HG03460 (cell line): ENCODE results near the gene TNNT3.

ENCODE experiments used
- ATAC-seq: cut with Tn5 transposase; IDR thresholded peaks from one replicate; pipeline ENCODE4 v1.9.1; 2021; ENCODE audit not compliant: unreplicated experiment

TNNT3 gene

DNA sequence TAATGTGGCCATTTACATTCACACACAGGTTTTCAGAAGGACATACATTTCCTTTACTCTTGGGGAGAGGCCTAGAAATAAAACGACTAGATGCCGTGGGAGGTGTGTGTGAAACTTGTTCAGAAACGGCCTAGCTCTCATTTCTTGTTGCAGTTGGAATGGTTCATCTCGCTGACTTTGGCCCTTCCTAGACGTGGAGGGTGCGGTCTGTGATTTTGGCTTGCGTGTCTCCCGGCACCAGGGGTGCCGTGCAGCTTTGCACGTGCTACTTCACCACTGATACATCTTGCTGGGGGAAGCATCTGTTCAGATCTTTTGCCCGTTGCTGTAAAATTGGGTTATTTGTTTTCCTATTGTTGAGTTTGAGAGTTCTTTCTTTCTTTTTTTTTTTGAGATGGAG is 24.7 kb upstream of the TNNT3 start:
- ATAC-seq: no peak

DNA sequence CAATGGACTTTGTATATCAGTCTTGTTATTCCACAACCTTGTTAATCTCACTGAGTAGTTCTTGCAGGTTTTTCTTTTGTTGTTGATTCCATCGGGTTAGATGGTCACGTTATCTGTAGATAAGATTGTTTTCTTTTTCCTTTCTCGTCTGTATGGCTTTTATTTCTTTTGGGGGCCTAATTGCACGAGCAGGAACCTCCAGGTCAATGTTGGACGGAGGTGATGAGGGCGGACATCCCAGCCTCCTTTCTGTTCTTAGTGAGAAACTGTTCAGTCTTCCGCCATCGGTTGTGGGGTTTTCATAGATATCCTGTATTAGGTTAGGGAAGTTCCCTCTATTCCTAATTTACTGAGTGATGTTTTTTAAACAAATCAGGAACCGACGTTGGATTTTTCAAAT is 23.0 kb upstream of the TNNT3 start:
- ATAC-seq: no peak

DNA sequence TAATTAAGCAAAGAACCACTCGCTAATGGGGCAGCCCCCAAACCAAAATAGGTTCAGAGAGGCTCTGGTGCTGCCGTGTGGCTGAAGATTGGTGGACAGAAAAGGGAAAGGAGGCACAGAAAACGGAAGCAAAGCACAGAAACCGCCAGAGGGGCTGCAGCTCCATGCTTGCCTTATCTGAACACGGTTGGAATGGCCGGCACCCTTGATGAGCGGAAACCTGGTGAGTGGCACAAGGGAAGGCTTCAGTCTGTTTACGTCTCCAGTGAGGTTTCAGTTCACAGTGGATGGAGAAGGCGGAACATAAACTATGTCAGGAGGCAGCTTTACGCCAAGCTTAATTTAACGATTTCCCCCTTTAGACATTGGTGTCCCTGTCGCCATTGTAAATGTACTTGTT is 22.6 kb upstream of the TNNT3 start:
- ATAC-seq: no peak

DNA sequence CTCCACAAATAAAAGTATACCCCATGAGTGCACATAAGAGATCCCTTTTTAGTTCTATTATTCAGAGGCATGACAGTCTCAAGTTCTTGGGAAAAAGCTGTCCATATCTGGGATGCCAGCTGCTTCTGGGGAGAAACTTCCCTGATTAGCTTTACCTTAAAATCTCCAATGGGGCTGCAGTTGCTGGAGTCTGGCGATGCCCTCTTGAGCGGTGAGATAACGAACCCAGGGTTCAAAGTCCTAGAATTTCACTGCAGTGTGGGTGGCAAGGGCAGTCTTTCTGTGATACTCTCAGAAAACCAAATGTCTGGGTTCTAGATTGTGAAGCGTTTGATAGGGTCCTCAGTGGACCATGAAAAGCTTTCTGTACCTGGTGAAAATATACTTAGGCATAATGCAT is 20.4 kb upstream of the TNNT3 start:
- no peak for ATAC-seq

DNA sequence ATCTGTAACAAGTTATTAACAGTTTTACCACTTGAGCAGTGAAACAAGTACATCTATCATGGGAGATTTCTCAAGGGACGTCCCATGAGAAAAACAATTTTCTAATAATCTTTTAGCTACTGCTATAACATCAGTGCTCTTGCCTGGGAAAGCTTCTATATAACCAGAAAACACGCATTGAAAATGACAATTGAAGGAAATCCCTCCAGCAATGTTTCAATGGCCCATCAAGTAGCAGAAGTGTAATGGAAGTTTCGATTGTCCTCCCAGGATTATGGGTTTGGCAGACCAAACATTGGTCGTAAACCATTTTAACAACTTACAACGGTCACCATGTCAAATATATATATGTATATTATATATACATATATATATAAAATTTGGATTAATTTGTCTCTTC is 19.8 kb upstream of the TNNT3 start:
- ATAC-seq: no peak

DNA sequence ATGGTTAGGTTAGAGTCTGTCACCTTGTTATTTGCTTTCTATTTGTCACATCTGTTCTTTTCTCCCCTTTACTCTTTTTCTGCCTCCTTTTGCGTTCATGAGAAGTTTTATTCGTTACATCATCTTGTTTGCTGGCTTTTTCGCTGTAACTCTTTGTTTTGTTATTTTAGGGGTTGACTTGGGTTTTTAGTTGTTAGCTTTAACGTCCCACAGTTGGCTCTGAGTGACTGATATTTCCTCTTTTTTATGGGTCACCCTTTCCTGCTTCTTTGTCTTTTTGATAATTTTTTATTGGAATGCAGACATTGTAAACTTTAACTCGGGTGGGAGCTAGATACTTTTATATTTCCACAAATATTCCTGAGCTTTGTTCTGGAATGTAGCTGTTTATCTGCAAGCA is 13.3 kb upstream of the TNNT3 start:
- ATAC-seq: no peak

DNA sequence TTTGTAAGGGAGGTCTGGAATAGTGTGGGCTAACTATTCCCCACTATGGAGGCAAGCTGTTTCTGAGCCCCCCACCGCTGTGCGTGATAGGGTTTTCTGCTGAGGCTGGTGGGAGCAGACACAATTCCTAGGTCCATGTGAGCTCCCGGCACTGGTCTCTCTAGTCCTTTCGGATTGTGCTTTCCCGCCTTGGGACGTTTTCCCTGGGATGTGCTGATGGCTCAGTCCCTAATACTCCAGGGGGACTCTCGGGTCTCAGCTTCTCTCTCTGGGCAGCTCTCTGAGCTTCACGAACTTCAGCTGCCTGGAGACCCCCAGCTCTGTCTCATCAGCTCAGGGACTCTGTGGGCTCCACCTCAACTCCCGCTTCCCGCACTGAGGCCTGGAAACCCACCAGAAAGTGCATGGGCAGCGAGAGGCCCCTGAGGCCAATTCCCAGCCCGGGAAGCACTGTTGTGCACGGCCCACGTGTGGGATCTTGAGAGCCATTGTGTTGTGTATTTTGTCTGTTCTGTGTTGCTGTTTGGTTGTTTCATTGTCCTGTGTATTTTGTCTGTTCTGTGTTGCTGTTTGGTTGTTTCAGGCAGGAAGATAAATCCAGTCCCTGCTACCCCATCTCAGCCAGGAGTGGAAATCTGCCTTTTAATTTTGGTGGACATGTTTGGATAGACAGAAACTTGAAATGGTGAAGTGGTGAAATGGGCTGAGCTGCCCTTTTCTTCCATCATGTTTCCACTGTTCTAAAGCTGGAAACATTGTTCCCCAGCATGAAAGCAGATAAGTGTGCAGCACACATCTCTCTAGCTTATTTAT is 12.7 kb upstream of the TNNT3 start:
- ATAC-seq: no peak

DNA sequence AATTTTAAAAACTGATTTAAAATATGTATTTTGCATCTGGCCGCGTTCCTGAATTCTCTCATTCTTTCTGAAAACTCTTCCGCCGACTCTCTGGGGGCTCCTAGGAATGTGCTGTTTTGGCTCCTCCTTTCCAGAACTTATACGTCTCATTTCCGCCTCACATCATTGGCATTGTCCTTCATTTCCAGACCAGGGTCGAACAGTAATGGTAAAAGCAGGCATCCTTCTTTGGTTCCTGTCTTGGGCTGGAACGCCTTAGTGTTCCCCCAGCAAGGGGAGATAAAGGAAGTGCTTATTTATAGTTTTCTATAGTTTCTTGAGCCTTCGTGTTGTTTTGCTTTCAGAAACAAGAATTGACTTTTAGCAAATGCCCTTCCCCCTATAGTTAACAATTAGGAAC is 10.9 kb upstream of the TNNT3 start:
- no peak for ATAC-seq

DNA sequence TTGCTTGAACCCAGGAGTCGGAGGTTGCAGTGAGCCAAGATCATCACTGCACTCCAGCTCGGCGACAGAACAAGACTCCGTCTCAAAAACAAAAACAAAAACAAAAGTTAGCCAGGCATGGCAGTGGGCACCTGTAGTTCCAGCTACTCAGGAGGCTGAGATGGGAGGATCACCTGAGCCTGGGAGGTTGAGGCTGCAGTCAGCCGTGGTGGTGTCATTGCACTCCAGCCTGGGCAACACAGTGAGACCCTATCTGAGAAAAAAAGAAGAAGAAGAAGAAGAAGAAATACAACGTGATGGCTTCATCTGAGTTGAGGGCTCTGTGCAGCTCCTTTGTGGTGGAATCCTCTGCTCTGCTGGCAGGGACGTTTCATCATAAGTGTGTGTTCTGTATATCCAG is 10.0 kb upstream of the TNNT3 start:
- ATAC-seq: no peak

DNA sequence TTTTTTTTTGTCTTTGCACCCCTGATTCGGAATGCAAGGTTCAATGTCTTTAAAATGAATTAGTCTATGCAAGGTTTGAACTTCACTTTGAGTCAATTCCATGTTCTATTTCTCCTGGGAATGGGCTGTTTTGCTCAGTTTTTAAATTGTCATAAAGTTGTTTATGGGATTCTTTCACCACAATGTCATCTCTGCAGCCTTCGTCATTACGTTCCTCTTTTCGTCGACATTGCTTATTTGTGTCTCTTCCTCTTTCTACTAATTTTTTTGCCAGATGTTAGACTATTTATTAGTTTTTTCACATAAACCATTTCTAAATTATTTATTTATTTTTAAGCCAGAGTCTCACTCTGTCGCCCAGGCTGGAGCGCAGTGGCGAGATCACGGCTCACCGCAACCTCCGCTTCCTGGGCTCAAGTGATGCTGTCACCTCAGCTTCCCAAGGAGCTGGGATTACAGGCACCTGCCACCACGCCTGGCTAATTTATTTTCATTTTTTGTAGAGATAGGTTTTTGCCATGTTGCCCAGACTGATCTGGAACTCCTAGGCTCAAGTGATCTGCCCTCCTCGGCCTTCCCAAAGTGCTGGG is 7.1 kb upstream of the TNNT3 start:
- ATAC-seq: no peak

DNA sequence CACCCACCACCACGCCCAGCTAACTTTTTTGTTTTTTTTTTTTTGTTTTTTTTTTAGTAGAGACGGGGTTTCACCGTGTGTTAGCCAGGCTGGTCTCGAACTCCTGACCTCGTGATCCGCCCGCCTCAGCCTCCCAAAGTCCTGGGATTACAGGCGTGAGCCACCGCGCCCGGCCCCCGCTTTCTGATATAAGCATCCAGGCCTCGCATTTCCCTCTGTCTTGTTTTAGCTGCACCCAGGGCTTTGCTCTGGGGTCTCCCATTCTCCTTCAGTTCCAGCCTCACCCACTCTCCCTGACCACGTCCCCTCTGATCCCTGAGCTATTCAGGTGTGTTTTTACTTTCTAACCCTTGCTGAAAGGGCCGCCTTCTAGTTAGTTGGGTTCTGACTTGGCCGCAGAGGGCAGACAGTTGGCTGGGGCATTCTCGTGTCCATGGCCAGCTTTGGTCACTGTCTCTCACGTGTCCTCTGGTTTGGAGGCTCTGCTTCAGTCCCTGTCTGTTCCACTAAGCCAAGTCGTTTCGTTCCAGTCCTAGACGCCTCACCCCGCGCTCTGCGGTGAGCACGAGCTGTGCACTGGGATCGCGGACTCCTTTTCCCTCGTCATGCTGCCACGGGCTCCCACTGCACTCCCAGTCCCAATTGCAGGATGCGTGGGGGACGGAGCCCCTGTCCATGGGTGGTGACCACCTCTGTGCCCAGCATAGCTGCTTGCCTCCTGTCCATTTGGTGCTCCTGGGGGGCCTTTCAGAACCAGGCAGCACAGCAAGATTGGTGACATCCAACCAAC is 6.0 kb upstream of the TNNT3 start:
- no peak for ATAC-seq

DNA sequence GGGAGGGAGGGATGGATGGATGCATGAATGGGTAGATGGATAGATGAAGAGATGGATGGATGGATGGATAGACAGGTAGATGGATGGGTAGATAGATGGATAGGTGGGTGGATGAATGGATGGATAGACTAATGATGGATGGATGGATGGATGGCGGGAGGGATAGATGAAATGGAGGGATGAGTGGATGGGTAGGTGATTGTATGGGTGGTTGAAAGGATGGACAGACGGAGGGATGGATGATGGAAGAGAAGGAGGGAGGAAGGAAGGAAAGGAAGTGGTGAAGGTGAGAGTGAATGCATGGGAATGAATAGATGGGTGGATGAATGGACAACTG is 3.7 kb upstream of the TNNT3 start:
- no peak for ATAC-seq

DNA sequence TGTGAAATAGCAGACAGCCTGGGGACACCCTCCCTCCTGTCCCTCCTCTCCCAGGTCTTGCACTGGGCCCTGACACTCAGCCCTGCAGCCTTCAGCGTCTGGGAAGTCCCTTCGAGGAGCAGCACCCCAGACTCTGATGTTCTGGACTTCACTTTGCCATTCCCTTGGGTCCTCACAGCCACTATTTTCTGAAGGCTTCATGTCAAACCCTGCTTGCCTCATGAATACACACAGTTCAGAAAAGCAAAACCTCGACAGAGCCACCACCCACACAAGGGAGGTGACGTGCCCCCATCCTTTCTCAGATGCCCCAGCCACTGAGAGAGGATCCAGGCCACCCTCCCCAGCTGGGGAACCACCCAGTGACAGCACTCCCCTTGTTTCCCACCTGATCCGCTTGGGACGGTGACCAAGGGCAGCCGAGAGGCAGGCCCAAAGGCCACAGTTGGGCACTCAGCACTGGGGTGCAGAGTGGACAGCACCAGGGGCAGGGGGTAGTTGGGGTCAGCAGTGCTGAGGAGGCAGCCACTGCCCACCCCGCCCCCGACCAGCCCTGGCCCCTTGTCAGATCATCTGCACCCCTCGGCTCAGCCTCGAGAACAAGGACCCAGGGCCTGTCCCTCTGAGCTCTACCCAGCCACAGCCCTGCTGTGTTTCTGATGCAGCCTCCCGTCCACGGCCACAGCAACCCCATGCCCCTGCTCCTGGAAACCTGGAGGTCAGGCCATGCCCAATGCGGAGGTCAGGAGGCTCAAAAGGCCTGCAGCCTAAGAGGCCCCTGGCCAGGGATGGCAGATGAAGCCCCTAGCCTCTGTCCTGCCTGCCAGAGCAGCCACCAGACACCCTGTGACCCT is 3.1 kb upstream of the TNNT3 start:
- ATAC-seq: no peak

DNA sequence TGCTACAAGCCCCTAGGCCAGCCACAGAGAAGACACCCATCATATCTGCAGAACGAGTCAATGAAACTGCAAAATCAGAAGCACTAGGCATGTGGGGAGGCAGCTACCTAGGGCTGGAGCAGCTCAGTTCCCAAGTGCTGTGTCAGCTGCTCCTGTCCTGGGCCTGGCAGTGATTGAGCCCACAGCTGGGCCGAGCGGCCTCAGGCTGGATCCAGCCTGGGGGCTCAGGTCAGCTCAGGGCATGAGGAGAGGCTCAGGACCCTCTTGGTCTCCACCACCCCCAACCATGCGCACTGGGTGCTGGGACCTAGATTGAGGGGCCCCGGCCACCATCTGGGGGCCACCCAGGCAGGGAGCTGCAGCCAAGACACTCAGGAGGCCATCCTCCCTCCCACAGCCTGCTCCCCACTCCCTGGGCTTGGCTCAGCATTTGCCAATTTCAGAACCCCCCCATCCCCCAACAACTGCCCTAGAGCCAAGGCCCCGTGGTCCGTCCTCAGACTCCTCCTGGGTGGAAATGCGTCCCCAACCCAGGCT is 2.4 kb upstream of the TNNT3 start:
- no peak for ATAC-seq

DNA sequence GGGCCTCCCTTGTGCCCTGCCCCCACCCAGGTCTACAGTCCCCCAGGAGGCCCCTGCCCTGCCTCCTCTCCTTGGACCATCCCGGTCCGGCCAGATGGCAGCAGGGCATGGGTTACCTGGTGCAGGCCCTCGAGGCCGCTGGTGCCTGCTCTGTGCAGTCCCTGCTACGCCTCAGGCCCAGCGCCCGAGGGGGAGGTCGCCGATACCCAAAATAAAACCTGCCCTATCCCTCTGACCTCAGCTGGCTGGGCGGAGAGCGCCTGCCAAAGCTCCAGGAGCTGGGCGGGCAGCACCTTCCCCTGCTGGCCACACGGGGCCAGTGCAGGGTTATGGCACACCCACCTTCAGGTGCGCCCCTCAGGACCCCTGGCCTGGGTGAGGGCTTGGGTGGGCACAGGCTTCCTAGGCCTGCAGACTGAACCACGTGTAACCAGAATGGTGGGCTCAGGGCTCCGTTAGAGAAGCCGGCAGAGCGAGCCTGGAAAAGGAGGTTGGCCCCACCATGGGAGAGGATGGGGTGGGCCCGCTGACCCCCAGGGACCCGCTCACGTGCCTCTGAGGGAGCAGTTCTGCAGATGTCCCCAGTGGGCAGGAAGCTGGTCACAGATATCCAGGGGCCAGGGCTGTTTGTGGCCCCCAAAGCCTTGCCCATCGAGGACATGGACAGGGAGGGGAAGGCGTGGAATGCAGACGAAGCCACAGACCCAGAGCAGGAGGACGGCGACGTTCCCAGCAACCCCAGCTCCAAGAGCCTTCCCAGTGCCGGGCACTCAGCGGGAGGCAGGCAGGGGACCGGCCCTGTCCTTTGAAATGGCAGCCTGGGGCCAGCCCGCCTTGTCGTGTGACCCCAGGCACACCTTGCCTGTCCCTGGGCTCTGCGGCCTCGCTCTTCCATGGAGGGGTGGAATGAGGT is 1.7 kb upstream of the TNNT3 start:
- ATAC-seq: no peak

DNA sequence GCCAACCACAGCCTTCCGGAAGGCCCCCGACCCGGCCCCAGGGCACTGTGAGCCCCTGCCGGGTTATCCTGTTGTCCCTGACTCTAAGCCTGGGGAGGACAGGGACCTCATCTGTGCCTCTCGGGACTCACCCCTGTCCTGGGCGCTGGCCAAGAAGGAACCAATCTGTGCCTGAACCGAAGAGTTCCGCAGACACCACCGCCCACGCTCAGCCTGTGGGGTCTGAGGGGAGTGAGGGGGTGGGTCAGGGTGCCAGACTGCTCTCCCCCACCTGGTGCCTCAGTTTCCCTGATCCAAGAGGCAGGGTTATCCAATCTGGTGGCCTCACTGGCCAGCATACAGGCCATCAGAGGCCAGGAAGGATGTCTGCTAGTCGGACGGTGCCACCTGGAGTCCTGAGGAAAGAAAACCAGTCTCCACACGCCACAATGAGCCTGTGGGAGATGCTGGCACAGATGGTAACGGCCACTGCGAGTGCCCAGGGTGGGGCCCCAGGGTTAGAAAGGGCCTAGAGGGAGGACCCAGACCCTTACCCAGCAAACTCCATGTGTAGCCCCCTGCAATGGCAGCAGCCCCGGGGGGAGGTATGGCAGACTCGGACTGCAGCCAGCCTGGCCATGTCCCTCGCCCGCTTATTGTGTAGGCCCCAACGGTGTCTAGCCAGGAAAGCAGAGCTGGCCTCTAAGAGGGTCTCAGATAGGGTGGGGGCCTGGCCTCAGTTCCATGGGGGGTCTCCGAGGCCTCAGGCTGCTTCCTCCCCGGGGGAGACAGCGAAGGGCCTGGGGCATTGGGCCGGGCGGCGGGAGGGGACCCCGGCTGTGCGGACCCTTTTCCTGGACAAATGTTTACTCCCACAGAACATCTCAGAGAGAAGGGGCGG is 827 bp upstream of the TNNT3 start:
- no peak for ATAC-seq

DNA sequence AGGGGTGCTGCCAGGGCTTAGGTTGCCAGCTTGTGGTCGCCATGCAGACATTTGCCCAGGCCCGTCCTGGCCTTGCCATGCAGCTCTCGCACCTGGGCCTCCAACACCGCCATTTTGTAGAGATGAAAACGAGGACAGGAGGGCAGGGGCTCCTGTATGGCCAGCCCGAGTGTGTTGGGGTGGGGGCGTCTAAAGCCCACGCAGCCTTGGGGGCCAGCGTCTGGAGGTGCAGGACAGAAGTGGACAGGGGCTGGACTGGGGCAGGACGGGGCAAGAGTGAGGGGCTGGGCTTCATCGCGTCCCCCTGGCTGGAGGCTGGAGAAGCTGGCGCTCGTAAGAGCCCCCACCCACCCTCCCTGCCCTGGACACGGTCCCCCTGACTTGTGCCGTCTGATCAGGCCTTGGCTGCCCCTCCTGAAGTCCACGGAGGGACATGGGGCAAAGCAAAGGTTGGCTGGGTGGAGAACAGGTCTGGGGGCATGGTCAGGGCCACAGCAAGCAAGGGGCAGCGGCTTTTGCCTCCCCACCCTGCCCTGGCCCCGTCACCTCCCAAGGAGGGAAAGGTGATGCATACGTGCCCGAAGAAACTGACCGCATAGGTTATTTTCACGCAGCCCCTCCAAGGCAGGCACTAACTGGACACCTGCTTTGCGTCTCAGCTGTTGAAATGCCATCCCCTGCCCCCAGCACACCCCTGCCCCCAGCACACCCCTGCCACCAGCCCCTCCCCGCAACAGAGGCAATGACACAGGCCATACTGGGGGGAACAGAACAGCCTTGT is 815 bp downstream of the TNNT3 start:
- no peak for ATAC-seq

DNA sequence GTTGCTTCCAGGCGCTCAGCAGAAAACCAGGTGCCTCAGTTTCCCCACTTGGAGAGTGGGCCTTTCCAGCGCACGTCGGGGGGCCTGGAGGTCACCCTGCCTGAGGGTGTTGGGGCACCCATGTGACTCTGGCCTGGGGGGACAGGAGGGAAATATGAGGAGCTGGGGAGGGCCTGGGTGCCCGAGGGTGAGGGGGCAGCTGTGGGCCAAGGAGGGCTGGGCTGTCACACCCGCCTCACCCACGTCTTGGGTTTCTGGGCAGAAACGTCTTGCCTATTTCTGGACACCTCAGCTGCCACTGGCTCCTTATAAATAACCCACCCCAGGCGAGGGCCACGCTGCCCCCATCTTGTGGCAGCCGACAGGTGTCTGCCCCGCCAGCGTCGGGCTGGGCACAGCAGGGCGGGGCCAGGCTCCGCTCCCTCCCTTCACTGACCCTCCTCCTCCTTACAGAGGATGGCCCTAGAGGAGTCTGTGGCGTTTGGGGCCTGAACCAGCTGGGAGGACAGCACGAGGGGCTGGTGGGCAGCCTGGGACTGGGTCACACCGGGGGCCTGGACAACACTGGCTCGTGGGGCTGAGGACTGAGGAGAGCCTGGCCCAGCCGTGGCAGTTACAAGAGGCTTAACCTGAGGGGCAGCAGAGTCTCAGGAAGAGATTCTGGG is 1.5 kb downstream of the TNNT3 start:
- ATAC-seq: no peak
